ENCODE results near the gene PLEKHA7. TPM values are rescaled to one million over a fixed set of nuclear protein-coding genes. Genes with fewer than 3 reads are reported as not detected.
"Not testable (repeated sequence)": the region's sequence is repeated elsewhere in the genome, so short reads cannot be mapped to it uniquely, and the experiment has no call there.

Gene PLEKHA7, protein sequence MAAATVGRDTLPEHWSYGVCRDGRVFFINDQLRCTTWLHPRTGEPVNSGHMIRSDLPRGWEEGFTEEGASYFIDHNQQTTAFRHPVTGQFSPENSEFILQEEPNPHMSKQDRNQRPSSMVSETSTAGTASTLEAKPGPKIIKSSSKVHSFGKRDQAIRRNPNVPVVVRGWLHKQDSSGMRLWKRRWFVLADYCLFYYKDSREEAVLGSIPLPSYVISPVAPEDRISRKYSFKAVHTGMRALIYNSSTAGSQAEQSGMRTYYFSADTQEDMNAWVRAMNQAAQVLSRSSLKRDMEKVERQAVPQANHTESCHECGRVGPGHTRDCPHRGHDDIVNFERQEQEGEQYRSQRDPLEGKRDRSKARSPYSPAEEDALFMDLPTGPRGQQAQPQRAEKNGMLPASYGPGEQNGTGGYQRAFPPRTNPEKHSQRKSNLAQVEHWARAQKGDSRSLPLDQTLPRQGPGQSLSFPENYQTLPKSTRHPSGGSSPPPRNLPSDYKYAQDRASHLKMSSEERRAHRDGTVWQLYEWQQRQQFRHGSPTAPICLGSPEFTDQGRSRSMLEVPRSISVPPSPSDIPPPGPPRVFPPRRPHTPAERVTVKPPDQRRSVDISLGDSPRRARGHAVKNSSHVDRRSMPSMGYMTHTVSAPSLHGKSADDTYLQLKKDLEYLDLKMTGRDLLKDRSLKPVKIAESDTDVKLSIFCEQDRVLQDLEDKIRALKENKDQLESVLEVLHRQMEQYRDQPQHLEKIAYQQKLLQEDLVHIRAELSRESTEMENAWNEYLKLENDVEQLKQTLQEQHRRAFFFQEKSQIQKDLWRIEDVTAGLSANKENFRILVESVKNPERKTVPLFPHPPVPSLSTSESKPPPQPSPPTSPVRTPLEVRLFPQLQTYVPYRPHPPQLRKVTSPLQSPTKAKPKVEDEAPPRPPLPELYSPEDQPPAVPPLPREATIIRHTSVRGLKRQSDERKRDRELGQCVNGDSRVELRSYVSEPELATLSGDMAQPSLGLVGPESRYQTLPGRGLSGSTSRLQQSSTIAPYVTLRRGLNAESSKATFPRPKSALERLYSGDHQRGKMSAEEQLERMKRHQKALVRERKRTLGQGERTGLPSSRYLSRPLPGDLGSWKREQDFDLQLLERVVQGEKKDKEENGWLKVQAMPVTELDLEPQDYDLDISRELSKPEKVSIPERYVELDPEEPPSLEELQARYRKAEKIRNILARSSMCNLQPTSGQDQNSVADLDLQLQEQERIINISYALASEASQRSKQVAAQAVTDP
- total RNA-seq (2014; rRNA removed): 0.13 and 0.29 TPM in 2 replicates
- polyA plus RNA-seq (2012): 1.5 TPM

DNA sequence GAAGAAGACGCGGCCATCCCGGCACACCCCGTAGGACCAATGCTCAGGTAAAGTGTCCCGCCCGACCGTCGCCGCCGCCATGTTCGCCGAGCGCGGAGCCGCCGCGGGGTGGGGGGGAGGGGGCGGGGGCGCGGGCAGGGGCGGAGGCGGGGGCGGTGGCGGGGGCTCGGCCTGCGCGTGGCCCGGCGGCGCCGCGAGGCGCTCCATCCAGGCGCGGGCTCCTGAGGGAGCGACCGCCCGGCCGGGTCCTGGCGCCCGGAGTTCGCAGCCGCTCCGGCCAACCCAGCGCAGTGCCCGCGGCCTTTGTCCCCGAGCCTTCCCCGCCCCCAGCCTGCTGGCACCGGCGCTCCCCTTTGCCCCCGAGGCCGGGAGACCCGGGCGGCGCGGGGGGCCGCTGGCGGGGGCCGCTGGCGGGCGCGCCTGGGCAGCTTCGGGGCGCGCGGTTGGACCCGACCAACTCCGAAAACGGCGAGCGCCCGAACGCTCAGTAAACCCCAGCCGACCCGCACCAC, at the start of gene PLEKHA7:
Gene PLEKHA7, minus strand, starts transcription at position 94 of the 512 bp plus-strand sequence. Its CDS starts 13 bp downstream, at position 81.
- no peak for DNase-seq (ENCODE audit: low read depth)

DNA sequence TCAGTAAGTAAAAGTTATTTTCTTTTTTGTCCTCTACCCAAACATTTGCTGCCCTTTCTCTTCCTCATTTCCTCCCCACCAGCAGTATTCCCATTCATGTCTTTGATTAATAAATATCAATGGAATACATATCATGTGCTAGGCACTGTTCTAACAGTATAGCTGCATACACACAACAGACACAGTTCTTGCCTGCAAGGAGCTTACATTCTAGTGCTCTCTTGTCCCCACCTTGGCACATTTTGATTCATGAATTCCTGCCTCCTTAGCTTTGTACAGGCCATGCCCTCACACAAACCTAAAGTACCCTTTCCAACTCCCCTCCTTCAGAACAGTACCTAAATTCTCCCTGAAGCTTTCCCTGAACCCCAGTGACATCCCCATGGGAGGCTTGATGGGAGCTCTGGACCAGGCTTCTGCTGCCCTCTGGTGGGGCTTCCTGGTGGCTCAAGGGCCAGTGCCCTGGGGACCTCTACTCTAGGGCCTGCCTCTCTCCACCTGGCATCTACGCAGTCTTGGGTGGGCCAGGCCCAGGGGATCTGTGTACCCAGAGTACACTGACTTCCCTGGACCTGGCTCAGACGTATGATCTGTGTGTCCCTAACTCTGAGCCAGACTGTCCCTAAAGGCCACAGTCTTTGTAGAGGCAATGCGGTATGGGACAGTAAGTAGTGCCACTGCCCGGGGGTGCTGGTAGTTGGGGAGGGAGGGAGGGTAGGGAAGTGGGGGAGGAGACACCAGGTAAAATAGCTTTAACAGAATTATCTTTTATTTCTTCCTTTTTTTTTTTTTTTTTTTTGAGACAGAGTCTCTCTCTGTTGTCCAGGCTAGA, 49.2 kb upstream of the PLEKHA7 start:
- DNase-seq (ENCODE audit: low read depth): peak; percentile 47

DNA sequence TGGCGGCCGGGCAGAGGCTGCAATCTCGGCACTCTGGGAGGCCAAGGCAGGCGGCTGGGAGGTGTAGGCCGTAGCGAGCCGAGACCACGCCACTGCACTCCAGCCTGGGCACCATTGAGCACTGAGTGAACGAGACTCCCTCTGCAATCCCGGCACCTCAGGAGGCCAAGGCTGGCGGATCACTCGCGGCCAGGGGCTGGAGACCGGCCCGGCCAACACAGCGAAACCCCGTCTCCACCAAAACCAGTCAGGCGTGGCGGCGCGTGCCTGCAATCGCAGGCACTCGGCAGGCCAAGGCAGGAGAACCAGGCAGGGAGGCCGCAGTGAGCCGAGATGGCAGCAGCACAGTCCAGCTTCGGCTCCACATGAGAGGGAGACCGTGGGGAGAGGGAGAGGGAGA, 36.9 kb upstream of the PLEKHA7 start:
- not testable (repeated sequence) for DNase-seq (ENCODE audit: low read depth)

DNA sequence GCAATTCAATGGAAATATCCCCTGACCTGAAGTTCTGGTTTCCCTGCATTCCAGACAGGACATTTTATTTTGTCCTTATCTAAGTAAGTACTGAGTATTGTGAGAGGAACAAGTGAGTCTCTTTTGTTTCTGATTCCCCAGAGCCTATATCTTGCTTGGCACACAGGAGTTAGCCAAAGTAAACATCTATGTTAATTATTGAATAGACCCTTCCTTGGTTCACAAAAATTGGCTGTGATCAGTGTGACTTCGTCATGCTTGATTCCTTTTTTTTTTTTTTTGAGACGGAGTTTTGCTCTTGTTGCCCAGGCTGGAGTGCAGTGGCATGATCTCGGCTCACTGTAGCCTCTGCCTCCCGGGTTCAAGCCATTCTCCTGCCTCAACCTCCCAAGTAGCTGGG, 34.3 kb upstream of the PLEKHA7 start:
- DNase-seq (ENCODE audit: low read depth): not testable (repeated sequence)

DNA sequence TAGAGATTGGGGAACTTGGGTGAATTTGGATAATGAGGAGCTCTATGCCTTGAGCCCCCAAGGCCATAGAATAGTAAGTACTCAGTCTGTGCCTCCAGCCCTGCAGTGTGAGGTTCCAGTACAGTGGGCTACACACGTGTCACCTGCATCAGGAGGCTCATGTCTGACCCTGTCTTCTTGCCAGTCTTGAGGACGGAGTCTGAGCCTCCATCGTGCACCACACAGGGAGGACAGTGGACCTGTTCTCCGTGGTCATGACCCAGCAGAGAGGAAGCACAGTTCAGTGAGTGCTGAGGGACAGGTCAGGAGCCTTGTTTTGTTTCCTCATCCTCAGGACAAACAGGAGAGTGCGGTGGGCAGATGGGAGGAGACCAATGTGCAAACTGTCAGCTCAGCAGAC, 32.5 kb upstream of the PLEKHA7 start:
- DNase-seq (ENCODE audit: low read depth): no peak

DNA sequence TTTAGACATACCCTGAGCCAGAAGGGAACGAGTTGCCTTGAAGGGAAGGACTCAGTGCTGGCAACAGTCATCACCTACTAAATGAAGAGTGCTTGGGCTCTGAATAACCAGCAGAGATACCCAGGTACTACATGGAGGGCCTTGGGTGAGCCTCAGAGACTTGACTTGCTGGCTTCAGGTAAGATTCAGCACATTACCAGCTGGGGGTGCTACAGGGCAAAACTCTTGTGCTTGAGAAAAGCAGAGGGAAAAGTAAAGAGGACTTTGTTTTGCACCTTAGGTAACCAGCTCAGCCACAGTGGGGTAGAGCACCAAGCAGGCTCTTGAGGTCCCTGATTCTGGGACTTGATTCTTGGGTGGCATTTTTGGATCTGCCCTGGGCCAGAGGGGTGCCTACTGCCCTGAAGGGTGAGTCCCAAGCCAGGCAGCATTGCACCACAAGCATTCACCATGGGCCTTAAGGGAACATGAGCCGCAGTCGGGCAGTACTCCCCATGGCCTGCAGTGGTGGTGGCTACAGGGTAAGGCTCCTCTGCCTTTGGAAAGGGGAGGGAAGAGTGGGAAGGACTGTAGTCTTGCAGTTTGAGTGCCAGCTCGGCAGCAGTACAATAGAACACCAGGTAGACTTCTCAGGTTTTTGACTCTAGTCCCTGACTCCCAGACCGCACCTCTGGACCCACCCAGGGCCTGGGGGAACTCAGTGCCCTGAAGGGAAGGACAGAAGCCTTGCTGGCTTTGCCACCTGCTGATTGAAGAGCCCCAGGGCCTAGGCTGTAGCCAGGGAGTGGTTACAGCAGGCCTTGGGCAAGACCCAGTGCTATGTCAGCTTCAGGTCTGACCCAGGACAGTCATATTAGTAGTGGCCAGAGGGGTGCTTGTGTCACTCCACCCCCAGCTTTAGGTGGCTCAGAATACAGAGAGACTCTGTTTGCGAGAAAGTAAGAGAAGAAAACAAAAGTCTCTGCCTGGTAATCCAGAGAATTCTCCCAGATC, 22.7 kb upstream of the PLEKHA7 start:
- no peak for DNase-seq (ENCODE audit: low read depth)

DNA sequence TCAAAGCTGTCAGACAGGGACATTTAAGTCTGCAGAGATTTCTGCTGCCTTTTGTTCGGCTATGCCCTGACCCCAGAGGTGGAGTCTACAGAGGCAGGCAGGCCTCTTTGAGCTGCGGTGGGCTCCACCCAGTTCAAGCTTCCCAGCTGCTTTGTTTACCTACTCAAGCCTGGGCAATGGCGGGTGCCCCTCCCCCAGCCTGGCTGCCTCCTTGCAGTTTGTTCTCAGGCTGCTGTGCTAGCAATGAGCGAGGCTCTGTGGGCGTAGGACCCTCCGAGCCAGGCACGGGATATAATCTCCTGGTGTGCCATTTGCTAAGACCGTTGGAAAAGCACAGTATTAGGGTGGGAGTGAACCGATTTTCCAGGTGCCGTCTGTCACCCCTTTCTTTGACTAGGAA, 19.8 kb upstream of the PLEKHA7 start:
- DNase-seq (ENCODE audit: low read depth): not testable (repeated sequence)

DNA sequence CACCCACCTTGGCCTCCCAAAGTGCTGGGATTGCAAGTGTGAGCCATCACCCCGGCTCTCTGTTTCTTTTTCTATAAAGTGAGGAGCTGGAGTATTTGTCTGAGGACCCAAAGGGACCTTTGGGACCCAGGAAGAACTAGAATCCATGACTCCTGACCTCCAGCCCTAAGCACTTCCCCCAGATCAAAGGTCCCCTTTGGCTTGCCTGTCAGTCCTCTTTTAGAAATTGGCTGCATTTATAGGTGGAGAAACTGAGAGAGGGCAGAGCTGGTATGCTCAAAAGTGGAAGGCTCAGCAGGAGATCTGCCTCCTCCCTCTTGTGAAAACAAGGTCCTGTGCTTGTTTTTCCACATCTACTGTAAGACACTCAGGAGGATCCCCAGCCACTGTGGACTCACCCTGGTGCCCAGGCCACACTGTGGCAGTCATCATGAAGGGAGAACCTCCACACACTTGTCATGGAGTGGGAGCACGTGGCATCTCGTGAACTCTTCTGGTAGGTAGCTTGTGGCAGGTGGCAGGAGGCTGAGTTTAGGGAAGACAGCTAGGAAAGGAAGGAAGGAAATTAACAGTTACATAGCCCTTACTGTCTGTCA, 12.4 kb upstream of the PLEKHA7 start:
- DNase-seq (ENCODE audit: low read depth): no peak

DNA sequence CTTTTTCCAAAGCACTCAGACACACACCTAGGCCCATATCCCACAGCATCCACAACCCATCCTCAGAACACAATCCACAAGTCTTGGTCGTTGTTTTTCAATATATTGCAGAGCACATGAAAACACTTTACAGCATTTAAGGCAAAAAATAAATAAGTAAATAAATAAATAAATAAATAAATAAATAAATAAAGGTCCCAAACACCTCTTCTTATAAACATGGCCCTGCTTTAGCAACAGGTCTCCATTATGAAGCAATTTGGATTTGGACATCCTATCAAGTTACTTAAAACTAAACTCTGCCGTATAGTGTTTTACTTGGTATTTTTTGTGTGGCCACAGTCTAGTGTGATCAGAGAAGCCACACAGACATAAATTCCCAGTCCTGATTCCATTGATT, 10.7 kb upstream of the PLEKHA7 start:
- DNase-seq (ENCODE audit: low read depth): no peak

DNA sequence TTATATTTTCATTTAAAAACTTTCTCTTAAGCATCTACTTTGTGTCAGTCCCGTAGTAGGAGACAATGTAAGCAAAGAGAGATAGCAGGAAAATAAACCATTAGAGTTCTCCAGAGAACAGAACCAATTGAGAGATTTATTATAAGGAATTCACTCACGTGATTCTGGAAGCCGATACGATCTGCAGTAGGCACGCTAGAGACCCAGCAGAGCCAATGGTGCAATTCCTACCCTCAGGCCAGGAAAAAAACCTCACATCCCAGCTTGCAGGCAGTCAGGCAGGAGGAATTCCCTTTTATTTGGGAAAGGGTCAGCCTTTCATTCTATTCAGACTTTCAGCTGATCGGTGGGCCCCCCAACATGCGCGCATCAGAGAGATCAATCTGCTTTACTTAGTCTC, 7.3 kb upstream of the PLEKHA7 start:
- DNase-seq (ENCODE audit: low read depth): no peak

DNA sequence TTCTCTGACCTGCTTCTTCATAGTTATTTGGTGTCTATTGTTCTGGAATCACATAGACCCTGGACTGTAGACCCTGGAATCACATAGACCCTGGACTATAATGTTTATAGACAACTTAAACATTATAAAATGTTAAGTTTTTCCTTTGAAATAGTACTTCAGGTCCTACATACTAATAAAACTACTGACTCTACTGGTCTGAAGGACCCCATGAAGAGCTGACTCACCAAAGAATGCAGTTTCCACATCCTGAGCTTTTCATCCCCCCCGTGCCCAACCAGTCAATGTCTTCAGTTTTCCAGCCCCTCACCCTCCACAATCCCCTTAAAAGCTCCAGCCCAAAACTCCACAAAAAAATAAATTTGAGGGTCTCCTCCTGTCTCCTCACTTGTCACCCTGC, 6.6 kb upstream of the PLEKHA7 start:
- peak; percentile 13 for DNase-seq (ENCODE audit: low read depth)

DNA sequence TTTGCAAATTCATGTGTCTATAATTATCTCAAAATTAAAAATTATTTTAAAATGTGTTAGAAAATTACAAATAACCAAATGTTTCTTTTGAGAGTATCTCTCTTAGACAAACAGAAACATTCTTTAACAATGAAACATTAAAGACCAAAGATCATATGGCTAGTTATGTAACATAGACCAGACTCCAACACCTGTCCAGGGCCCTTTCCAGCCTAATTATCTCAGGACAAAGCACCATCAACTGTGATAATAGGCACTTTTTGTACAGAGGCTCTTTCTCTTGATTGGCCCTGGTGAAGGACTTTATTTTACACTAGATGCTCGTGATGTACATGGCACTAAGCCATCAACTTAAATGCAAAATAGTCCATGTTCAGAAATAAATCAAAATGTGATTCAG, 5.0 kb upstream of the PLEKHA7 start:
- peak; percentile 14 for DNase-seq (ENCODE audit: low read depth)

DNA sequence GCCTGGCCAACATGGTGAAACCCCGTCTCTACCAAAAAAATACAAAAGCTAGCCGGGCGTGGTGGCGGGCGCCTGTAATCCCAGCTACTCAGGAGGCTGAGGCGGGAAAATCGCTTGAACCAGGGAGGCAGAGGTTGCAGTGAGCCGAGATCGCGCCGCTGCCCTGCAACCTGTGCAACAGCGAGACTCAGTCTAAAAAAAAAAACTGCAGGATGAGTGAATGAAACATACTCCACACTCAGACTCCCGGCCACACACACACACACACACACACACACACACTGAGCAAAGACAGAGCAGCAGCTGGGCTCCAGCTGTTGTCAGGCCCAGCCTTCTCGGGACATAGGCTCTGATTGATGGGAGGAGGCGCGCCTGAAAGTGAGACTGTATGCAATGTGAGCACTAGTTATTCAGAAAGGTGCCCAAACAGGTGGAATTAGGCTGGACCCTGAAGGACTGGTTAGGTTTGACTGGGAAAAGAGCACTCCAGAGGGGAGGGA, 1.5 kb upstream of the PLEKHA7 start:
- peak; percentile 62 for DNase-seq (ENCODE audit: low read depth)

DNA sequence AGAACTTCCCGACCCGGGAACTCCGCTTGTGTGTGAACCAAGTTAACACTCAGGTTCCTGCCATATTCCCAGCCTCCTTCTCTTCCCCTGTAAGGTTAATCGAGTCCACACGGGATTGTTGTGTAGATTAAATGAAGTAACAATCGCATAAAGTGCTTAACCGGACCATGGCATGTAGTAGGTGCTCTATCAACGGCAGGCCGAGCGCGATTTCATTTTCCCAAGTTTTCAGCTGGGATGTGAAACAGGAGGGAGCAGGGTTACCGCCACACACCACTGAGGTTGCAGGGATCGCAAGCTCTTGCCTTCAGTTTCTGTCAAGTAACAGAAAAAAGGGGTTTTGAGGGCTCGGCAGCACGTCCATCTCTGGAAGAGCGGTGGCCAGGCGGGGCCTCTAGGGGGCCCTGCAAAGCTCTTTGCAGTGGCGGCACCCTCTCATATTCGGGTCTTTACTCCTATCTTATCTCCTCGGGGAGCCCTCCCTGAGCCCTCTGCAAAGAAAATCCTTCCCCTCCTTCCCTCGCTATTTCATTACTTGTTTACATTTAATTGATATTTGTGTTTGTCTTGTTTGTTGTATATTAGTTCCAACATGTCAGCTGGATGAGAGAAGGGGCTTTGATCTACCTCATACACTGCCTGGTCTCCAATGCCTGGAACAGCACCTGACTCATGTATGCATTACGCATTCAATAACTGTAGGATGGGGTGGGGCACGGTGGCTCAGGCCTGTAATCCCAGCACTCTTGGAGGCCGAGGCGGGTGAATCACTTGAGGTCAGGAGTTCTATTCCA, 816 bp upstream of the PLEKHA7 start:
- peak; percentile 21 for DNase-seq (ENCODE audit: low read depth)

DNA sequence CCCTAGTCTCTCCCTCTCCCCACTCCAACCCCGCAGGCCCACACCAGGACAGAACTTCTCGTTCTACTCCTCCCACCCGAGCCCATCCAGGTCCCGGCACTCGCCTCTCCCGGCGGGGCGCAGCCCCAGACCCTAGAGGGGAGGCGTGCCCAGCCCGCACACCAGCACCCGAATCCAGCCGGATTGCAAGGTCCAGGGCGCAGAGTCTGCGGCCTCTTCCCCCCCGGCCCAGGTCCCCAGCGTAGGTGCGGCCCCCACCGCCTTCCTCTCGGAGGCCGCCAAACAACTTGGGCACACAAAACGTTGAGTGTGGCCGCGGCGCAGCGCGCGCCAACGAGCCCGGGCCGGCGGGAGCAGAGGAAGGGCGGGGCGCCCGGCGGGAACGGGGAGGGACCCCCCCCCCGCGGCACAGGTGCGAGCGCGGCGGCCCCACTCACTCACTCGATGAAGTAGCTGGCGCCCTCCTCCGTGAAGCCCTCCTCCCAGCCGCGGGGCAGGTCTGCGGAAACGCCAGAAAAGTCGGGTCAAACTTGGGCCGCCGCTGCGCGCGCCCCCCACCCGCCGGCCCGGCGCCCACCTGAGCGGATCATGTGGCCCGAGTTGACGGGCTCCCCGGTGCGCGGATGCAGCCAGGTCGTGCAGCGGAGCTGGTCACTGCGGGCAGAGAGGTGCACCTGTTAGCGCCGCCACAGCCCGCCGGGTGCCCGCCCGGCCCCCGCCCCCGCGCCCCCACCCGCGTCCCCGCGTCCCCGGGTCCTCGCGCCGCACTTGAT, 480 bp downstream of the PLEKHA7 start:
- no peak for DNase-seq (ENCODE audit: low read depth)

DNA sequence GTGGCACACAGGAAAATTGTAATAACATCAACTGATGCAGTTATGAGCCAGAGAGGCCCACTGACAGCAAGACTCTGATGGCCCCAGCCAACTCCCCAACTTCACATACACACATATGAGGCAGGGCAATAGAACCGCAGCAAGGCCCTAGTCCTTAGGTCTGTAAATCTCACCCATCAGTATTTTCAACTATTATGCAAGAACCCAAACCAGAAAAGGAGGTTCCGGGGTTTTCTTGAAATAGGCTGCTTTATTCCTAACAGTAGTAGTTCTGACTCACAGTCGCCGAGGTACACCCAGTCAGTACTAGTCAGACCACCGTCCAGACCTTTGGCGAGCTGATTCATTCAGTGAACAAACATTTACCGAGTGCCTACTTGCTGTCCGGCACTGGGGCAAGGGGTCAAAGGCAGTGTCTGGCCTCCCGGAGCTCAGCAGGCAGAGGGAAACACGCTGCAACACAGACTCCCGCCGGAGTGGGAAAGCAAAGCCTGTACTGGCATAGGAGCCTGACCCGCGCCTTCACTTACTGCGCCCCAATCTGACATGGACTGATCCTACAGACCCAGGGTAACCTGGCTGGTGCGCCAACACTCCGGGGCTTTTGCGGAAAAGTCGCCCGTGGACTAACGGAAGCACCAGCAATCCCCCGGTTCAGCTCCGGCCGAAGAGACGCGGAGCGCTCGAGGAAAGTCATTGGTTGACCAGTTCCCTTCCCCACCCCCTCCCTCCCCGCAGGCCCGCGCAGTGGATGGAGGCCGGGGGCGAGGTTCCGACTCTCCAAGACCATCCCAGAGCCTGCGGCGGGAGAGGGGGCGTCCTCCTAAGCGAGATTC, 1.3 kb downstream of the PLEKHA7 start:
- DNase-seq (ENCODE audit: low read depth): peak; percentile 87

All from LHCN-M2 (cell line).